ENCODE data around the gene PDSS1. TPM values are rescaled to one million over a fixed set of nuclear protein-coding genes. Genes with fewer than 3 reads are reported as not detected.

PDSS1 gene
- total RNA-seq, 2 experiments from 2014 or later = 16.1 to 18.8 TPM

- no peak for TF ChIP-seq CTCF (IDR thresholded peaks at IDR 0.05)
- H3K36me3 Mint-ChIP-seq (ENCODE audit: low read depth) = peaks cover 71% of the 10 kb centered on the region
- no peak for DNase-seq
- peak overlapping the region; percentile 80 for H3K27ac Mint-ChIP-seq
- POLR2A ChIA-PET = no interaction called here
- CTCF ChIA-PET = interaction anchor here (1.4 kb wide), 1 partner anchor 12 kb away, joined by 4 read pairs; no protein-coding TSS in a partner anchor
- H3K4me1 Mint-ChIP-seq (ENCODE audit: low read depth) = peaks cover 34% of the 10 kb centered on the region
- H3K4me3 Mint-ChIP-seq = no peak overlapping the region
- no peaks in the 10 kb centered on the region for H3K9me3 Mint-ChIP-seq
- intact Hi-C loops (cut with micrococcal nuclease) = loop anchor here (5.0 kb wide), 1 partner anchor 119 kb away; no protein-coding TSS in a partner anchor
- ATAC-seq = no peak
- H3K27me3 Mint-ChIP-seq = no peaks in the 10 kb centered on the region
Observed at GRCh38 chr10:26738301-26738911, 40.9 kb downstream of the PDSS1 start.

GRCh38 chr10:26739071-26739631, 41.6 kb downstream of the PDSS1 start:
- H3K4me1 Mint-ChIP-seq (ENCODE audit: low read depth) = peaks cover 39% of the 10 kb centered on the region
- intact Hi-C loops (cut with micrococcal nuclease) = loop anchor here (5.0 kb wide), 1 partner anchor 118 kb away; no protein-coding TSS in a partner anchor
- ATAC-seq = peak; percentile 29
- H3K36me3 Mint-ChIP-seq (ENCODE audit: low read depth) = peaks cover 73% of the 10 kb centered on the region
- DNase-seq = peak; percentile 28
- CTCF ChIA-PET = interaction anchor here (1.4 kb wide), 1 partner anchor 13 kb away, joined by 4 read pairs; no protein-coding TSS in a partner anchor
- no peak for TF ChIP-seq CTCF (IDR thresholded peaks at IDR 0.05)
- POLR2A ChIA-PET = no interaction called here
- no peaks in the 10 kb centered on the region for H3K27me3 Mint-ChIP-seq
- no peak overlapping the region for H3K4me3 Mint-ChIP-seq
- H3K27ac Mint-ChIP-seq = peak overlapping the region; percentile 88
- no peaks in the 10 kb centered on the region for H3K9me3 Mint-ChIP-seq

GRCh38 chr10:26741368-26741767, 43.9 kb downstream of the PDSS1 start:
- intact Hi-C loops (cut with micrococcal nuclease) = no loop called here
- H3K27ac Mint-ChIP-seq = no peak overlapping the region
- peaks cover 69% of the 10 kb centered on the region for H3K36me3 Mint-ChIP-seq (ENCODE audit: low read depth)
- no peak overlapping the region for H3K4me3 Mint-ChIP-seq
- ChIA-PET POLR2A (interaction anchor here (1.1 kb wide), 1 partner anchor 21 kb away, joined by 3 read pairs; no protein-coding TSS in a partner anchor), CTCF (interaction anchor here (1.6 kb wide), 1 partner anchor 15 kb away, joined by 5 read pairs; no protein-coding TSS in a partner anchor)
- H3K27me3 Mint-ChIP-seq = no peaks in the 10 kb centered on the region
- peaks cover 39% of the 10 kb centered on the region for H3K4me1 Mint-ChIP-seq (ENCODE audit: low read depth)
- ATAC-seq (no peak), DNase-seq (no peak)
- H3K9me3 Mint-ChIP-seq = no peaks in the 10 kb centered on the region
- no peak for TF ChIP-seq CTCF (IDR thresholded peaks at IDR 0.05)

- H3K4me1 Mint-ChIP-seq (ENCODE audit: low read depth) = peaks cover 25% of the 10 kb centered on the region
- ATAC-seq (no peak), DNase-seq (no peak)
- H3K4me3 Mint-ChIP-seq = no peak overlapping the region
- no peaks in the 10 kb centered on the region for H3K27me3 Mint-ChIP-seq
- peak overlapping the region; percentile 65 for H3K27ac Mint-ChIP-seq
- peaks cover 58% of the 10 kb centered on the region for H3K36me3 Mint-ChIP-seq (ENCODE audit: low read depth)
- intact Hi-C loops (cut with micrococcal nuclease) = no loop called here
- ChIA-PET POLR2A (no interaction called here), CTCF (interaction anchor here (1.6 kb wide), 1 partner anchor 17 kb away, joined by 7 read pairs; no protein-coding TSS in a partner anchor)
- TF ChIP-seq CTCF (IDR thresholded peaks at IDR 0.05) = no peak
- H3K9me3 Mint-ChIP-seq = no peaks in the 10 kb centered on the region
Observed at GRCh38 chr10:26743091-26743490, 45.6 kb downstream of the PDSS1 start.

- Mint-ChIP-seq H3K4me3 (no peak overlapping the region), H3K4me1 (ENCODE audit: low read depth) (peaks cover 18% of the 10 kb centered on the region), H3K36me3 (ENCODE audit: low read depth) (peaks cover 56% of the 10 kb centered on the region), H3K27ac (peak overlapping the region; percentile 65), H3K27me3 (no peaks in the 10 kb centered on the region), H3K9me3 (no peaks in the 10 kb centered on the region)
- intact Hi-C loops (cut with micrococcal nuclease) = no loop called here
- ChIA-PET POLR2A (no interaction called here), CTCF (interaction anchor here (1.6 kb wide), 1 partner anchor 18 kb away, joined by 7 read pairs; no protein-coding TSS in a partner anchor)
- DNase-seq (no peak), ATAC-seq (no peak)
- no peak for TF ChIP-seq CTCF (IDR thresholded peaks at IDR 0.05)
Observed at GRCh38 chr10:26743841-26744240, 46.3 kb downstream of the PDSS1 start.

Measured in activated CD8-positive, alpha-beta T cell treated with anti-CD3 and anti-CD28 coated beads for 36 hours (primary cell).